Measurements from ENCODE around the gene ALOX15. TPM values are rescaled to one million over a fixed set of nuclear protein-coding genes. Genes with fewer than 3 reads are reported as not detected.

Gene ALOX15
- total RNA-seq, 2 donors from 2014 or later, result not detected

DNA sequence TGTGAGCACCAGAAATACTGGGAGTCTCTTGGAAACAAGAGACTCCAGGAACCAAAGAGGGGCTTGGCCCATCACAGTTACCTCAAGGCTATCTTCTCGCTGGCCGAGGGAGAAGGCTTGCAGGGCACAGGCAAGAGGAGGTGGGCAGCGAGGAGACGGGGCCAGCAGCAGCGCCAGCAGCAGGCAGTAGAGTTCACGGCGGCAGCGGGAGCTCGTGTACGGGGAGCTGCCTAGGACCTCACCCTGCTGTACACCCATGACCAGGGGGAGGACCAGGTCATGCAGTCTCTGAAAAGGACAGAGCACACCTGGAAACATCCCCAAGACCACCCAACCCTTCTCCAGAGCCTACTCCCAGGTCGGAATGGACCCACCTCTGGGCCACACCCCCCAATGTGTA, 31.7 kb upstream of the ALOX15 start:
- H3K4me1 ChIP-seq (ENCODE audit: control insufficient read depth in 1 of 2, low read depth in 2 of 2), result no peaks in the 10 kb centered on the region
- H3K27me3 ChIP-seq (replicated peaks; ENCODE audit: insufficient read depth), result no peaks in the 10 kb centered on the region
- H3K4me3 ChIP-seq, result no peak overlapping the region
- TF ChIP-seq, protein P1, sequence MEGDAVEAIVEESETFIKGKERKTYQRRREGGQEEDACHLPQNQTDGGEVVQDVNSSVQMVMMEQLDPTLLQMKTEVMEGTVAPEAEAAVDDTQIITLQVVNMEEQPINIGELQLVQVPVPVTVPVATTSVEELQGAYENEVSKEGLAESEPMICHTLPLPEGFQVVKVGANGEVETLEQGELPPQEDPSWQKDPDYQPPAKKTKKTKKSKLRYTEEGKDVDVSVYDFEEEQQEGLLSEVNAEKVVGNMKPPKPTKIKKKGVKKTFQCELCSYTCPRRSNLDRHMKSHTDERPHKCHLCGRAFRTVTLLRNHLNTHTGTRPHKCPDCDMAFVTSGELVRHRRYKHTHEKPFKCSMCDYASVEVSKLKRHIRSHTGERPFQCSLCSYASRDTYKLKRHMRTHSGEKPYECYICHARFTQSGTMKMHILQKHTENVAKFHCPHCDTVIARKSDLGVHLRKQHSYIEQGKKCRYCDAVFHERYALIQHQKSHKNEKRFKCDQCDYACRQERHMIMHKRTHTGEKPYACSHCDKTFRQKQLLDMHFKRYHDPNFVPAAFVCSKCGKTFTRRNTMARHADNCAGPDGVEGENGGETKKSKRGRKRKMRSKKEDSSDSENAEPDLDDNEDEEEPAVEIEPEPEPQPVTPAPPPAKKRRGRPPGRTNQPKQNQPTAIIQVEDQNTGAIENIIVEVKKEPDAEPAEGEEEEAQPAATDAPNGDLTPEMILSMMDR (IDR thresholded peaks at IDR 0.05), result no peak
- H3K27ac ChIP-seq, result no peak overlapping the region
- H3K9me3 ChIP-seq, result no peaks in the 10 kb centered on the region
- no peak for DNase-seq (ENCODE audit: low spot score)
- H3K36me3 ChIP-seq, result peaks cover 59% of the 10 kb centered on the region
- ATAC-seq (ENCODE audit: insufficient number of reproducible peaks, low FRiP score, low read depth), result no peak

- Histone ChIP-seq H3K36me3 (peaks cover 54% of the 10 kb centered on the region), H3K9me3 (no peaks in the 10 kb centered on the region), H3K4me3 (no peak overlapping the region), H3K27ac (no peak overlapping the region), H3K4me1 (ENCODE audit: control insufficient read depth in 1 of 2, low read depth in 2 of 2) (no peaks in the 10 kb centered on the region), H3K27me3 (replicated peaks; ENCODE audit: insufficient read depth) (no peaks in the 10 kb centered on the region)
- no peak for DNase-seq (ENCODE audit: low spot score)
- TF ChIP-seq, protein P1 (IDR thresholded peaks at IDR 0.05), result no peak
- no peak for ATAC-seq (ENCODE audit: insufficient number of reproducible peaks, low FRiP score, low read depth)
Observed at GRCh38 chr17:4672751-4673150, 31.3 kb upstream of the ALOX15 start.

GRCh38 chr17:4672055-4672630, 30.7 kb upstream of the ALOX15 start:
- no peak for DNase-seq (ENCODE audit: low spot score)
- Histone ChIP-seq H3K27ac (no peak overlapping the region), H3K36me3 (peaks cover 49% of the 10 kb centered on the region), H3K27me3 (replicated peaks; ENCODE audit: insufficient read depth) (no peaks in the 10 kb centered on the region), H3K4me3 (no peak overlapping the region), H3K9me3 (no peaks in the 10 kb centered on the region), H3K4me1 (ENCODE audit: control insufficient read depth in 1 of 2, low read depth in 2 of 2) (no peaks in the 10 kb centered on the region)
- ATAC-seq (ENCODE audit: insufficient number of reproducible peaks, low FRiP score, low read depth), result no peak
- TF ChIP-seq, protein P1 (IDR thresholded peaks at IDR 0.05), result no peak

DNA sequence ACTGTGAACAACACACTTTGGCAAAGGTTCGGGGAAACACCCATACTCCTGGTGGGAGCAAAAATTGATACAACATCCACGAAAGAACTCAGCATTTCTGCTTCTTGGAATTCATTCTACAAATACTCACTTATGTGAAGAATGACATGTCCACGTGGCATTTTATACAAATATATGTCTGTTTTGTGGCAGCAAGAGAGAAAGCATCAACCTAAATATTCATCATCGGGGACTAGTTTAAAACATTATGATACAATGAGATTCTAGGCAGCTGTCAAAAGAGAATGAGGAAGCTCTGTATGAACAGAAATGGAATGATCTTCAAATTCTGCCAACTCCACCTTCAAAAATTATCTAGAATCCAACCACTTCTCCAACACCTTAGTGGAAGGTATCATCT, 25.7 kb upstream of the ALOX15 start:
- Histone ChIP-seq H3K36me3 (peaks cover 10% of the 10 kb centered on the region), H3K27ac (no peak overlapping the region), H3K9me3 (no peaks in the 10 kb centered on the region), H3K4me1 (ENCODE audit: control insufficient read depth in 1 of 2, low read depth in 2 of 2) (no peaks in the 10 kb centered on the region), H3K27me3 (replicated peaks; ENCODE audit: insufficient read depth) (no peaks in the 10 kb centered on the region), H3K4me3 (no peak overlapping the region)
- DNase-seq (ENCODE audit: low spot score) (no peak), ATAC-seq (ENCODE audit: insufficient number of reproducible peaks, low FRiP score, low read depth) (no peak)
- TF ChIP-seq, protein P1 (IDR thresholded peaks at IDR 0.05), result no peak

DNA sequence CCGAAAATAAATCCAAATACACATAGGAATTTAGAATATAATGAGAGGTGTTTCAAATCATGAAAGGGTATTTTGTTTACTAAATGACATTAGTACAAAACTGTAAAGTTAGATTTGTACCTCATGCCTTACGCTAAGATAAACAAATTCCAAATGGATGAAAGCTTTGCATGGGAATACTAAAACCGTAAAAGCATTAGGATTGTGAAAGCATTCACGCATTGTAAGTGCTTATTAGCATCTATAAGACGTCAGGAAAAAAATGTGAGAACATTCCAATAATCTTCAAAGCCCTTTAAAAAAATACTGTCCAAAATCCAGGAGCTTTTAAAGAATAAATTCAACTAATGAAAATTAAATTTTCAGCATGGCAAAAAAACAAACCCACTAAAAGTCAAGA, 24.8 kb upstream of the ALOX15 start:
- ATAC-seq (ENCODE audit: insufficient number of reproducible peaks, low FRiP score, low read depth) (no peak), DNase-seq (ENCODE audit: low spot score) (no peak)
- TF ChIP-seq, protein P1 (IDR thresholded peaks at IDR 0.05), result no peak
- Histone ChIP-seq H3K27ac (no peak overlapping the region), H3K4me3 (no peak overlapping the region), H3K27me3 (replicated peaks; ENCODE audit: insufficient read depth) (no peaks in the 10 kb centered on the region), H3K4me1 (ENCODE audit: control insufficient read depth in 1 of 2, low read depth in 2 of 2) (no peaks in the 10 kb centered on the region), H3K9me3 (no peaks in the 10 kb centered on the region), H3K36me3 (peaks cover 2% of the 10 kb centered on the region)
